NCI-H345 treated with DMSO at 0.1 percent for 48 hours (cell line): ENCODE data around the gene GHRH.

ENCODE experiments used
- DNase-seq: peaks from one replicate; lab custom pipeline; 2025; ENCODE audit not compliant: unreplicated experiment; lab: John Stamatoyannopoulos, UW

GHRH gene

GRCh38 chr20:37209193-37209592 is 52.4 kb downstream of the GHRH start:
- no peak for DNase-seq

GRCh38 chr20:37207171-37207570 is 54.4 kb downstream of the GHRH start:
- DNase-seq, result no peak

GRCh38 chr20:37205794-37206193 is 55.8 kb downstream of the GHRH start:
- no peak for DNase-seq

- no peak for DNase-seq
Measured at GRCh38 chr20:37205130-37205529, 56.5 kb downstream of the GHRH start.

- no peak for DNase-seq
Measured at GRCh38 chr20:37204056-37204455, 57.6 kb downstream of the GHRH start.

- DNase-seq, result no peak
Measured at GRCh38 chr20:37202267-37202943, 59.2 kb downstream of the GHRH start.

GRCh38 chr20:37201827-37202162 is 59.8 kb downstream of the GHRH start:
- DNase-seq, result no peak
